Mesendoderm (in vitro differentiated cells): ENCODE data around the gene ACSF3. TPM values are rescaled to one million over a fixed set of nuclear protein-coding genes. Genes with fewer than 3 reads are reported as not detected.

Source experiments
- DNase-seq: peaks from one replicate; pipeline ENCODE4 v3.0.0; 2013
- H2AK5ac ChIP-seq: 2 replicates; pipeline ENCODE4 v1.6.1; 2013; ENCODE audit warnings: low read length, inconsistent platforms
- H2BK120ac ChIP-seq: 2 replicates; pipeline ENCODE4 v1.6.1; 2013; ENCODE audit warnings: low read depth, mild to moderate bottlenecking, low read length, moderate library complexity, mixed read lengths
- H2BK15ac ChIP-seq: replicated peaks from 2 replicates; pipeline ENCODE4 v1.6.1; 2013; ENCODE audit warnings: low read depth, mild to moderate bottlenecking, moderate library complexity
- H2BK5ac ChIP-seq: 2 replicates; pipeline ENCODE4 v1.6.1; 2013; ENCODE audit warnings: low read length, inconsistent platforms
- H3K18ac ChIP-seq: 2 replicates; pipeline ENCODE4 v1.6.1; 2013; ENCODE audit warnings: mild to moderate bottlenecking, low read length, mixed read lengths
- H3K23ac ChIP-seq: one replicate; pipeline ENCODE4 v1.6.1; 2013; ENCODE audit warnings: low read length
- H3K27ac ChIP-seq: 2 replicates; pipeline ENCODE4 v1.5.1; 2013; ENCODE audit warnings: low read depth, mild to moderate bottlenecking, inconsistent platforms, low read length, moderate library complexity
- H3K27me3 ChIP-seq: 2 replicates; pipeline ENCODE4 v1.6.1; 2013; ENCODE audit warnings: low read length, control low read depth, mild to moderate bottlenecking, inconsistent platforms; ENCODE audit not compliant: insufficient read depth, poor library complexity
- H3K36me3 ChIP-seq: 2 replicates; pipeline ENCODE4 v1.6.1; 2013; ENCODE audit warnings: low read length, inconsistent platforms; ENCODE audit not compliant: control insufficient read depth, insufficient read depth
- H3K4ac ChIP-seq: one replicate; pipeline ENCODE4 v1.6.1; 2013; ENCODE audit warnings: low read depth, mild to moderate bottlenecking, low read length, moderate library complexity
- H3K4me1 ChIP-seq: 2 replicates; pipeline ENCODE4 v1.6.1; 2013; ENCODE audit warnings: low read depth, low read length, inconsistent platforms; ENCODE audit not compliant: control insufficient read depth
- H3K4me2 ChIP-seq: 2 replicates; pipeline ENCODE4 v1.6.1; 2013; ENCODE audit warnings: low read length
- H3K4me3 ChIP-seq: 2 replicates; pipeline ENCODE4 v1.5.1; 2013; ENCODE audit warnings: mild to moderate bottlenecking, low read length
- H3K56ac ChIP-seq: one replicate; pipeline ENCODE4 v1.6.1; 2013; ENCODE audit warnings: low read length
- H3K79me1 ChIP-seq: 2 replicates; pipeline ENCODE4 v1.6.1; 2013; ENCODE audit warnings: low read length, inconsistent platforms
- H3K79me2 ChIP-seq: 2 replicates; pipeline ENCODE4 v1.6.1; 2013; ENCODE audit warnings: mild to moderate bottlenecking, low read length; ENCODE audit not compliant: control insufficient read depth, insufficient read depth
- H3K9ac ChIP-seq: 2 replicates; pipeline ENCODE4 v1.6.1; 2013; ENCODE audit warnings: low read length, inconsistent platforms
- H4K5ac ChIP-seq: one replicate; pipeline ENCODE4 v1.6.1; 2013; ENCODE audit warnings: low read length
- H4K8ac ChIP-seq: one replicate; pipeline ENCODE4 v1.6.1; 2013; ENCODE audit warnings: low read depth, mild to moderate bottlenecking, control low read depth, low read length, moderate library complexity
- WGBS: extraction: QIAGEN DNeasy Blood & Tissue Kit; methylation state at CpG from one replicate; pipeline ENCODE4 v1.1.7; 2013; ENCODE audit warnings: low lambda C conversion rate, missing lambda C conversion rate; ENCODE audit not compliant: insufficient coverage; ENCODE audit errors: extremely low coverage; 5-methylcytosine and 5-hydroxymethylcytosine counted together
- polyA plus RNA-seq, 2 experiments: library from polyadenylated mRNA; stranded (reverse); fragments of 200-250 nt; gene quantifications; one replicate each; pipeline ENCODE4 v1.2.3, GENCODE V29; 2013

The ACSF3 gene
- 7.0 TPM for polyA plus RNA-seq (2013, experiment 1 of 2)
- polyA plus RNA-seq (2013, experiment 2 of 2): 7.1 TPM

- Histone ChIP-seq H4K5ac (no peak within 1 kb of the TSS), H3K27ac (no peak within 1 kb of the TSS), H3K4me3 (peak within 1 kb of the TSS; percentile 82), H2AK5ac (no peak within 1 kb of the TSS), H3K4ac (peak within 1 kb of the TSS; percentile 83), H3K9ac (peak within 1 kb of the TSS; percentile 82), H2BK5ac (no peak within 1 kb of the TSS), H3K23ac (peak within 1 kb of the TSS; percentile 45), H3K27me3 (no peaks in the 10 kb centered on the region), H3K4me2 (peak within 1 kb of the TSS; percentile 90), H3K79me1 (peaks cover 14% of the 10 kb centered on the region), H3K79me2 (peaks cover 14% of the 10 kb centered on the region), H3K18ac (peak within 1 kb of the TSS; percentile 85), H3K4me1 (no peaks in the 10 kb centered on the region), H2BK15ac (no peak within 1 kb of the TSS), H4K8ac (peak within 1 kb of the TSS; percentile 43), H2BK120ac (no peak within 1 kb of the TSS), H3K56ac (peak within 1 kb of the TSS; percentile 93), H3K36me3 (no peaks in the 10 kb centered on the region)
- WGBS: no CpG with 5 or more reads among the region's 110 CpGs
- peak; percentile 19 for DNase-seq
Measured at GRCh38 chr16:89093602-89094251, at the start of gene ACSF3. Gene ACSF3 (plus strand): TSS chr16:89093852. CDS start chr16:89100682, 6,830 bp downstream.

DNA sequence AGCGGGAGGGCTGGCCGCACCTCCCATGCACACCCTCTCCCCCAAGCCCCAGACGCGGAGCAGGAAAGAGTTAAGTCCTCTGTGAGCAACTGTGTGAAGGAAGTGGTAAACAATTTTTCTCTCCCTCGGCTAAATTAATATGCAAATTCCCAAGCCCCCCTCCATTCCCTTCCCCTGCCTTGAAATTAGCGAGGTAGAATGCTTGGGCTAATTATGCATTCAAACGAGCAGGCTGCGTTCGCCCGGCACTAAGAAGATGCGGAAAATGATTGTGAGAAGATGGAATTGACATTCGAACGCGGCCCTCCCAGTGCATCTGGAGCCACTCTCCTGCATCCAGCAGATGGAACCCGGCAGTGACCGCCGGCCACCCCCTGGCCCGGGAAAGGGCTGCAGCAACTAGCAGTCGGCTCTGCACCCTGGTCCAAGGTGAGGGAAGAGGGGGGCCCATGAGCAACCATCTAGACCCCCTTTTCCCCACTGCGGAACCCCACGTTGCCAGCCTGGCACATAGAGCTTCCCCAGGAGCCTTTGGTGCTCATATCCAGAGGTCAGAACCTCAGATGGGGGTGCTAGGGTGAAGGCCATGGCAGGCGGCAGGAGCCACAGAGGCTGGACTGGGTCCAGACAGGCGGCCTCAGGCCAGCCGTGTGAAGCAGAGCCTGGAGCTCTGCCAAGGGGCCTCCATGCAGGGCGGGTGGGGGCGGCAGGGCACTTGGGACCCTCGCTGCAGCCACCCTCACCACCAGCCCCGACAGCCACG is 49.1 kb upstream of the ACSF3 start:
- Histone ChIP-seq H2AK5ac (no peak overlapping the region), H3K79me2 (no peaks in the 10 kb centered on the region), H2BK120ac (no peak overlapping the region), H3K4me2 (no peak overlapping the region), H3K4ac (no peak overlapping the region), H4K8ac (no peak overlapping the region), H3K4me3 (no peak overlapping the region), H3K36me3 (no peaks in the 10 kb centered on the region), H3K4me1 (no peaks in the 10 kb centered on the region), H2BK15ac (no peak overlapping the region), H3K79me1 (no peaks in the 10 kb centered on the region), H3K27ac (no peak overlapping the region), H4K5ac (no peak overlapping the region), H2BK5ac (no peak overlapping the region), H3K23ac (no peak overlapping the region), H3K56ac (no peak overlapping the region), H3K27me3 (no peaks in the 10 kb centered on the region), H3K9ac (no peak overlapping the region), H3K18ac (no peak overlapping the region)
- no peak for DNase-seq
- WGBS: no CpG with 5 or more reads among the region's 29 CpGs

- Histone ChIP-seq H4K8ac (no peak overlapping the region), H2AK5ac (no peak overlapping the region), H3K79me1 (no peaks in the 10 kb centered on the region), H3K4me3 (no peak overlapping the region), H3K18ac (no peak overlapping the region), H3K4me2 (no peak overlapping the region), H4K5ac (no peak overlapping the region), H3K56ac (no peak overlapping the region), H3K36me3 (no peaks in the 10 kb centered on the region), H3K23ac (no peak overlapping the region), H2BK5ac (no peak overlapping the region), H3K79me2 (no peaks in the 10 kb centered on the region), H3K4me1 (no peaks in the 10 kb centered on the region), H3K27me3 (no peaks in the 10 kb centered on the region), H3K27ac (no peak overlapping the region), H2BK15ac (no peak overlapping the region), H3K9ac (no peak overlapping the region), H2BK120ac (no peak overlapping the region), H3K4ac (no peak overlapping the region)
- no peak for DNase-seq
- no CpG with 5 or more reads among the region's 12 CpGs for WGBS
Measured at GRCh38 chr16:89045181-89045815, 48.4 kb upstream of the ACSF3 start.

DNA sequence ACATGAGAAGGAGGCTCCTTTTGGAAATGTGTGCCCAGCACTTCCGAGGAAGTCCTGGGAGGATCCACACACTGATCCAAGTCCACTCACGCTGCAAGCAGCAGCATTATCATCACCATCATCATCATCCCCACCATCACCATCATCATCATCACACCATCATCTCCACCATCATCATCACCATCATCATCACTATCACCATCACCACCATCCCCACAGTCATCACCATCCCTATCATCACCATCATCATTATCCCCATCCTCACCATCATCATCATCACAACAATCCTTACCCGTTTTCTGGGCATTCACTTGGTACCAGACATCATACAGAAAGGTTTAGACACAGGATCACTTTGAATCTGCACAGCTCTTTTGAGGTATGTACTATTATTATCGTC is 47.8 kb upstream of the ACSF3 start:
- Histone ChIP-seq H3K4ac (no peak overlapping the region), H2BK5ac (no peak overlapping the region), H3K23ac (no peak overlapping the region), H3K9ac (no peak overlapping the region), H3K36me3 (no peaks in the 10 kb centered on the region), H2BK120ac (no peak overlapping the region), H3K56ac (no peak overlapping the region), H3K79me1 (no peaks in the 10 kb centered on the region), H4K8ac (no peak overlapping the region), H3K27ac (no peak overlapping the region), H3K27me3 (no peaks in the 10 kb centered on the region), H3K4me1 (no peaks in the 10 kb centered on the region), H2BK15ac (no peak overlapping the region), H3K79me2 (no peaks in the 10 kb centered on the region), H2AK5ac (no peak overlapping the region), H3K18ac (no peak overlapping the region), H3K4me2 (no peak overlapping the region), H3K4me3 (no peak overlapping the region), H4K5ac (no peak overlapping the region)
- DNase-seq: no peak
- WGBS: 100% methylated on average over 1 of the region's 4 CpGs

GRCh38 chr16:89046491-89046890 is 47.2 kb upstream of the ACSF3 start:
- Histone ChIP-seq H3K36me3 (no peaks in the 10 kb centered on the region), H3K79me2 (no peaks in the 10 kb centered on the region), H3K4me1 (no peaks in the 10 kb centered on the region), H3K9ac (no peak overlapping the region), H4K8ac (no peak overlapping the region), H3K4me3 (no peak overlapping the region), H3K4ac (no peak overlapping the region), H3K27me3 (no peaks in the 10 kb centered on the region), H2BK120ac (no peak overlapping the region), H3K27ac (no peak overlapping the region), H3K4me2 (no peak overlapping the region), H3K23ac (no peak overlapping the region), H4K5ac (no peak overlapping the region), H2BK15ac (no peak overlapping the region), H2AK5ac (no peak overlapping the region), H3K18ac (no peak overlapping the region), H2BK5ac (no peak overlapping the region), H3K79me1 (no peaks in the 10 kb centered on the region), H3K56ac (no peak overlapping the region)
- no CpG with 5 or more reads among the region's 4 CpGs for WGBS
- DNase-seq: no peak
